Measurements from ENCODE around the gene PRRT1.
"Not testable (repeated sequence)": the region's sequence is repeated elsewhere in the genome, so short reads cannot be mapped to it uniquely, and the experiment has no call there.

The PRRT1 gene

GRCh38 chr6:32146687-32147086 is 5.1 kb downstream of the PRRT1 start:
- Histone ChIP-seq H2BK5ac (ENCODE audit: low read length) (peak overlapping the region; percentile 67), H3K18ac (ENCODE audit: low read length) (no peak overlapping the region), H3K27me3 (ENCODE audit: insufficient read depth, low read length, poor library complexity) (no peaks in the 10 kb centered on the region), H4K8ac (ENCODE audit: low read depth, low read length) (no peak overlapping the region), H4K5ac (ENCODE audit: low read length) (no peak overlapping the region), H3K36me3 (ENCODE audit: control insufficient read depth, insufficient read depth, low read length) (no peaks in the 10 kb centered on the region), H3K4me1 (ENCODE audit: control insufficient read depth, low read depth, low read length) (peaks cover 15% of the 10 kb centered on the region), H3K9ac (ENCODE audit: low read length) (peak overlapping the region; percentile 35), H3K27ac (ENCODE audit: low read depth, low read length) (no peak overlapping the region), H3K4ac (ENCODE audit: low read depth, low read length) (no peak overlapping the region), H2BK15ac (replicated peaks; ENCODE audit: low read depth) (no peak overlapping the region), H2BK120ac (ENCODE audit: low read depth, low read length) (no peak overlapping the region), H3K23ac (ENCODE audit: low read length) (no peak overlapping the region), H3K4me2 (ENCODE audit: low read length) (no peak overlapping the region), H3K56ac (ENCODE audit: low read length) (peak overlapping the region; percentile 45), H3K79me2 (ENCODE audit: control insufficient read depth, insufficient read depth, low read length) (no peaks in the 10 kb centered on the region), H2AK5ac (ENCODE audit: low read length) (no peak overlapping the region), H3K4me3 (ENCODE audit: low read length) (no peak overlapping the region), H3K79me1 (ENCODE audit: low read length) (no peaks in the 10 kb centered on the region)
- peak; percentile 79 for DNase-seq
- no CpG with 5 or more reads among the region's 4 CpGs for WGBS (ENCODE audit: extremely low coverage, insufficient coverage, low lambda C conversion rate)

DNA sequence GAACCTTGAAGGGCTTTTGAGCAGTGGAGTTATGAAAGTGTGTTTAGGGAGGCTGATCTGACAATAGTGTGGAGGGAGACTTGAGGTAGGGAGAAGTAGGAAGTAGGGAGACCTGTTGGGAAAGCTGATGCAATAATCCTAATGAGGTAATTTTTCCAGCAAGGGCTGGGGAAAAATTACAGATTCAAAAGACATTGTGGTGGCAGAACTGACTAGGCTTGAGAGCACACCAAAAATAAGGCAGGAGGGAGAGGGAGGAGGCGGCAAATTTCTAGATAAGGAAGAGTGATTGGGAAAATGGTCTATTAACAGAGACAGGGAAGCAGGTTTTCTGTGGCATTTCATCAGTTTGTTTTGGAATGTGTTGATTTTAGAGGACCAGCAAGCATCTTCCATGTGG is 5.5 kb downstream of the PRRT1 start:
- H3K27me3 ChIP-seq (ENCODE audit: insufficient read depth, low read length, poor library complexity): no peaks in the 10 kb centered on the region
- no peak overlapping the region for H3K4me3 ChIP-seq (ENCODE audit: low read length)
- no peaks in the 10 kb centered on the region for H3K36me3 ChIP-seq (ENCODE audit: control insufficient read depth, insufficient read depth, low read length)
- no peaks in the 10 kb centered on the region for H3K79me2 ChIP-seq (ENCODE audit: control insufficient read depth, insufficient read depth, low read length)
- no peak overlapping the region for H3K23ac ChIP-seq (ENCODE audit: low read length)
- no peak overlapping the region for H4K8ac ChIP-seq (ENCODE audit: low read depth, low read length)
- H3K4me2 ChIP-seq (ENCODE audit: low read length): no peak overlapping the region
- H3K4ac ChIP-seq (ENCODE audit: low read depth, low read length): peak overlapping the region; percentile 24
- H2BK120ac ChIP-seq (ENCODE audit: low read depth, low read length): no peak overlapping the region
- H3K9ac ChIP-seq (ENCODE audit: low read length): peak overlapping the region; percentile 35
- no peaks in the 10 kb centered on the region for H3K79me1 ChIP-seq (ENCODE audit: low read length)
- H3K4me1 ChIP-seq (ENCODE audit: control insufficient read depth, low read depth, low read length): peaks cover 13% of the 10 kb centered on the region
- H3K27ac ChIP-seq (ENCODE audit: low read depth, low read length): no peak overlapping the region
- H4K5ac ChIP-seq (ENCODE audit: low read length): no peak overlapping the region
- no peak overlapping the region for H2BK5ac ChIP-seq (ENCODE audit: low read length)
- DNase-seq: peak; percentile 45
- no CpG with 5 or more reads among the region's 1 CpG for WGBS (ENCODE audit: extremely low coverage, insufficient coverage, low lambda C conversion rate)
- peak overlapping the region; percentile 32 for H3K18ac ChIP-seq (ENCODE audit: low read length)
- H3K56ac ChIP-seq (ENCODE audit: low read length): peak overlapping the region; percentile 45
- H2AK5ac ChIP-seq (ENCODE audit: low read length): no peak overlapping the region
- H2BK15ac ChIP-seq (replicated peaks; ENCODE audit: low read depth): no peak overlapping the region

DNA sequence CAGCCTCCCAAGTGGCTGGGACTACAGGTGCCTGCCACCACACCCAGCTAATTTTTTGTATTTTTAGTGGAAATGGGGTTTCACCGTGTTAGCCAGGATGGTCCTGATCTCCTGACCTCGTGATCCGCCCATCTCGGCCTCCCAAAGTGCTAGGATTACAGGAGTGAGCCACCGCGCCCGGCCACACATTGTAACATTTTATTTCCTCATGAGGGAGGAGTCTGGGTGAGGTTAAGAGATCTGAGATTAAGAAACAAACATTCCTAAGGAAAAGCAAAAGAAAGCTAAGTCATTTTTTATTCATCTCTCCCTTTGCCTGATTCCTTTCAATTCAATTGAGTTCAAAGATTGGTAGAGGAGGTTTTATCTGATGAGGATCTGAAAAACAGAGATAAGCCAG is 7.5 kb downstream of the PRRT1 start:
- H3K79me2 ChIP-seq (ENCODE audit: control insufficient read depth, insufficient read depth, low read length); H3K4ac ChIP-seq (ENCODE audit: low read depth, low read length); H3K36me3 ChIP-seq (ENCODE audit: control insufficient read depth, insufficient read depth, low read length); H3K27me3 ChIP-seq (ENCODE audit: insufficient read depth, low read length, poor library complexity); H4K5ac ChIP-seq (ENCODE audit: low read length); H4K8ac ChIP-seq (ENCODE audit: low read depth, low read length); H3K4me1 ChIP-seq (ENCODE audit: control insufficient read depth, low read depth, low read length); H2BK120ac ChIP-seq (ENCODE audit: low read depth, low read length); H3K79me1 ChIP-seq (ENCODE audit: low read length); H3K4me3 ChIP-seq (ENCODE audit: low read length); H2BK5ac ChIP-seq (ENCODE audit: low read length); H3K56ac ChIP-seq (ENCODE audit: low read length); H3K23ac ChIP-seq (ENCODE audit: low read length); H2AK5ac ChIP-seq (ENCODE audit: low read length); H2BK15ac ChIP-seq (replicated peaks; ENCODE audit: low read depth); DNase-seq; H3K27ac ChIP-seq (ENCODE audit: low read depth, low read length); H3K4me2 ChIP-seq (ENCODE audit: low read length); H3K18ac ChIP-seq (ENCODE audit: low read length); H3K9ac ChIP-seq (ENCODE audit: low read length): not testable (repeated sequence)
- WGBS (ENCODE audit: extremely low coverage, insufficient coverage, low lambda C conversion rate): no CpG with 5 or more reads among the region's 7 CpGs

DNA sequence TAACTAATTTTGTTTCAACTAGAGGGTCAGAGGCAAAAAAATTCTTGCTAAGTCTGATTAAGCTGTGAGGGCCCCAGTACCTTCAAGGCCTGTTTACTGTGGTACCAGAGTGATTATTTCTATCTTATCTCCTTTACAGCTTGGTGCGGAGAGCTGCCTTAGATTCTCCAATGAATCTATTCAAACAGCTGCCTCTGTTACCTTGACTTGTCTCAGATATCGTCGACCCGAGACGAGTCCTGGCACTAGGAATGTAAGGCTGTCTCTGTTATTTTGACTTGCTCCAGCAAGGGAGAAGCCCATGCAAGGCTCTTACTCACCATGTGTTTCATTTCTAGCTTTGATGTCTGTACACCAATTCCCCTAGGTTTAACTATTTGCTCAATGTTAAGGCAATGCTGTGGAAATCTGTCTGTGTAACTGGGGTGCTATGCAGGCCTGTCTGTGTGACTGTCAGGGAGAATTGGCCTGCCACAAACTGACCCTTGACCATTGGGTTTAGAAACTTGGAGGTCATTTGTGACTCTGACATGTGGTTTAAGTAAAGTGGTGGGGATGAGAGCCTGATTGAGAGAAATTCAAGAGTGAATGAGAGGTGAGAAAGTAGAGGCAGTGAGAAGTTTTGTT is 11.2 kb downstream of the PRRT1 start:
- Histone ChIP-seq H3K56ac (ENCODE audit: low read length) (no peak overlapping the region), H3K27me3 (ENCODE audit: insufficient read depth, low read length, poor library complexity) (no peaks in the 10 kb centered on the region), H2AK5ac (ENCODE audit: low read length) (no peak overlapping the region), H3K4me3 (ENCODE audit: low read length) (no peak overlapping the region), H3K4ac (ENCODE audit: low read depth, low read length) (no peak overlapping the region), H3K4me2 (ENCODE audit: low read length) (no peak overlapping the region), H3K27ac (ENCODE audit: low read depth, low read length) (no peak overlapping the region), H3K36me3 (ENCODE audit: control insufficient read depth, insufficient read depth, low read length) (no peaks in the 10 kb centered on the region), H3K18ac (ENCODE audit: low read length) (no peak overlapping the region), H2BK5ac (ENCODE audit: low read length) (no peak overlapping the region), H3K4me1 (ENCODE audit: control insufficient read depth, low read depth, low read length) (no peaks in the 10 kb centered on the region), H3K9ac (ENCODE audit: low read length) (no peak overlapping the region), H3K79me2 (ENCODE audit: control insufficient read depth, insufficient read depth, low read length) (no peaks in the 10 kb centered on the region), H2BK15ac (replicated peaks; ENCODE audit: low read depth) (no peak overlapping the region), H2BK120ac (ENCODE audit: low read depth, low read length) (no peak overlapping the region), H3K79me1 (ENCODE audit: low read length) (no peaks in the 10 kb centered on the region), H4K5ac (ENCODE audit: low read length) (no peak overlapping the region), H4K8ac (ENCODE audit: low read depth, low read length) (no peak overlapping the region), H3K23ac (ENCODE audit: low read length) (no peak overlapping the region)
- no peak for DNase-seq
- no CpG with 5 or more reads among the region's 5 CpGs for WGBS (ENCODE audit: extremely low coverage, insufficient coverage, low lambda C conversion rate)

- H4K8ac ChIP-seq (ENCODE audit: low read depth, low read length): no peak overlapping the region
- no CpG with 5 or more reads among the region's 5 CpGs for WGBS (ENCODE audit: extremely low coverage, insufficient coverage, low lambda C conversion rate)
- H3K4me3 ChIP-seq (ENCODE audit: low read length): no peak overlapping the region
- no peak overlapping the region for H2AK5ac ChIP-seq (ENCODE audit: low read length)
- no peak overlapping the region for H3K4me2 ChIP-seq (ENCODE audit: low read length)
- H3K23ac ChIP-seq (ENCODE audit: low read length): no peak overlapping the region
- H3K79me1 ChIP-seq (ENCODE audit: low read length): no peaks in the 10 kb centered on the region
- H3K56ac ChIP-seq (ENCODE audit: low read length): no peak overlapping the region
- H2BK15ac ChIP-seq (replicated peaks; ENCODE audit: low read depth): no peak overlapping the region
- H3K27ac ChIP-seq (ENCODE audit: low read depth, low read length): no peak overlapping the region
- no peak overlapping the region for H3K18ac ChIP-seq (ENCODE audit: low read length)
- H3K4ac ChIP-seq (ENCODE audit: low read depth, low read length): no peak overlapping the region
- H3K27me3 ChIP-seq (ENCODE audit: insufficient read depth, low read length, poor library complexity): no peaks in the 10 kb centered on the region
- no peak overlapping the region for H2BK5ac ChIP-seq (ENCODE audit: low read length)
- H2BK120ac ChIP-seq (ENCODE audit: low read depth, low read length): no peak overlapping the region
- DNase-seq: no peak
- H3K36me3 ChIP-seq (ENCODE audit: control insufficient read depth, insufficient read depth, low read length): no peaks in the 10 kb centered on the region
- H3K4me1 ChIP-seq (ENCODE audit: control insufficient read depth, low read depth, low read length): no peaks in the 10 kb centered on the region
- no peak overlapping the region for H3K9ac ChIP-seq (ENCODE audit: low read length)
- H3K79me2 ChIP-seq (ENCODE audit: control insufficient read depth, insufficient read depth, low read length): no peaks in the 10 kb centered on the region
- no peak overlapping the region for H4K5ac ChIP-seq (ENCODE audit: low read length)
Measured at GRCh38 chr6:32139590-32139989, 12.1 kb downstream of the PRRT1 start.

- H3K18ac ChIP-seq (ENCODE audit: low read length): no peak overlapping the region
- no peak overlapping the region for H2BK15ac ChIP-seq (replicated peaks; ENCODE audit: low read depth)
- no peak overlapping the region for H2BK120ac ChIP-seq (ENCODE audit: low read depth, low read length)
- H3K4me2 ChIP-seq (ENCODE audit: low read length): no peak overlapping the region
- DNase-seq: no peak
- H2AK5ac ChIP-seq (ENCODE audit: low read length): no peak overlapping the region
- H3K9ac ChIP-seq (ENCODE audit: low read length): no peak overlapping the region
- H3K4ac ChIP-seq (ENCODE audit: low read depth, low read length): no peak overlapping the region
- no peaks in the 10 kb centered on the region for H3K36me3 ChIP-seq (ENCODE audit: control insufficient read depth, insufficient read depth, low read length)
- H4K5ac ChIP-seq (ENCODE audit: low read length): no peak overlapping the region
- no peak overlapping the region for H3K27ac ChIP-seq (ENCODE audit: low read depth, low read length)
- no peaks in the 10 kb centered on the region for H3K79me1 ChIP-seq (ENCODE audit: low read length)
- H2BK5ac ChIP-seq (ENCODE audit: low read length): no peak overlapping the region
- no peak overlapping the region for H4K8ac ChIP-seq (ENCODE audit: low read depth, low read length)
- H3K27me3 ChIP-seq (ENCODE audit: insufficient read depth, low read length, poor library complexity): no peaks in the 10 kb centered on the region
- H3K23ac ChIP-seq (ENCODE audit: low read length): no peak overlapping the region
- no peaks in the 10 kb centered on the region for H3K79me2 ChIP-seq (ENCODE audit: control insufficient read depth, insufficient read depth, low read length)
- H3K56ac ChIP-seq (ENCODE audit: low read length): no peak overlapping the region
- H3K4me1 ChIP-seq (ENCODE audit: control insufficient read depth, low read depth, low read length): no peaks in the 10 kb centered on the region
- no peak overlapping the region for H3K4me3 ChIP-seq (ENCODE audit: low read length)
Measured at GRCh38 chr6:32137454-32137853, 14.3 kb downstream of the PRRT1 start.
